C4-2B (cell line): ENCODE results near the gene POFUT2.

Source experiments
- H3K27ac ChIP-seq: fragments of 450-650 bp; 2 replicates; pipeline ENCODE4 v1.5.1; 2017
- ZFX ChIP-seq: fragments of 450-650 bp; IDR thresholded peaks from 2 replicates; pipeline ENCODE4 v1.6.1; 2017
- TF ChIP-seq, protein P1 (sequence below): fragments of 450-650 bp; conservative IDR thresholded peaks from 2 replicates; pipeline ENCODE4 v1.5.1; 2017; ENCODE audit warnings: mild to moderate bottlenecking

POFUT2 gene

DNA sequence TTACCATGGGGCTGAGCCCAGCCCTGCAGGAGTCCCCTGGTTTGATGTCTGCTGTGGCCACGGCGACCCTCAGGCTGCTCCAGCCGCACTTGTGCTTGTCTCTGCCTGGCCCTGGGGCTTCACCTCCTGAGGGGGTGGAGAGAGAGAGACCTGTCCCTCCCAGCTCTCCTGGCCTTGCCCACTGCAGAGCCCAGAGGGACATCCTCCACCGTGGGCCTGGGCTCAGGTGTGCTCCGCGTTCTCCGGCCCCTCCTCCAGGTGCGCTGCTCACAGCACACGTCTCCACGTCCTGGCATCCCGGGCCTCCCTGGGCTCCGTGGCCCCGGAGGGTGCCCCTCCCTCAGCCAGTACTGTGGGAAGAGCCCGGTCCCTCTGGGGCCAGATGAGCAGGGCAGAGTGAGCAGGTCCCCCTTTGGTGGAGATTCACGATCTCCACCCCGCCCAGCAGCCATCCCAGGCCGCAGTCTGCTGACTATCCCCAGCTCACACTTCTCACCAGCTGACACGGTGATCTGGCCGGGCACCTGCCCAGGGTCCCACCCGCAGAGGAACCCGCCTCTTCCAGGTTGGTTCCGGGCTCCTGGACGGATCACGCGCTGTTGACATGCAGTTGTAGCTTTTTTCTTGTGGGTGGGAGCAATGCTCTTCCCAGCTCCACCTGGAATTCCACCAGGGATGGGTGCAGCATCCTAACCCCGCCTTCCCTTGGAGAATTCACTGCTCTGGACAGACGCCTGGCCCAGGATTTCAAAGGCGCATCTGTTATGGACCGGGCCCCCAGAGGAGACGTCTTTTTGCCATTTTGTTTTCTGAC, 41.8 kb upstream of the POFUT2 start:
- TF ChIP-seq, protein P1, sequence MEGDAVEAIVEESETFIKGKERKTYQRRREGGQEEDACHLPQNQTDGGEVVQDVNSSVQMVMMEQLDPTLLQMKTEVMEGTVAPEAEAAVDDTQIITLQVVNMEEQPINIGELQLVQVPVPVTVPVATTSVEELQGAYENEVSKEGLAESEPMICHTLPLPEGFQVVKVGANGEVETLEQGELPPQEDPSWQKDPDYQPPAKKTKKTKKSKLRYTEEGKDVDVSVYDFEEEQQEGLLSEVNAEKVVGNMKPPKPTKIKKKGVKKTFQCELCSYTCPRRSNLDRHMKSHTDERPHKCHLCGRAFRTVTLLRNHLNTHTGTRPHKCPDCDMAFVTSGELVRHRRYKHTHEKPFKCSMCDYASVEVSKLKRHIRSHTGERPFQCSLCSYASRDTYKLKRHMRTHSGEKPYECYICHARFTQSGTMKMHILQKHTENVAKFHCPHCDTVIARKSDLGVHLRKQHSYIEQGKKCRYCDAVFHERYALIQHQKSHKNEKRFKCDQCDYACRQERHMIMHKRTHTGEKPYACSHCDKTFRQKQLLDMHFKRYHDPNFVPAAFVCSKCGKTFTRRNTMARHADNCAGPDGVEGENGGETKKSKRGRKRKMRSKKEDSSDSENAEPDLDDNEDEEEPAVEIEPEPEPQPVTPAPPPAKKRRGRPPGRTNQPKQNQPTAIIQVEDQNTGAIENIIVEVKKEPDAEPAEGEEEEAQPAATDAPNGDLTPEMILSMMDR, result no peak
- no peak for TF ChIP-seq ZFX
- H3K27ac ChIP-seq, result no peak overlapping the region; the same call in 1 of the 2 replicates

DNA sequence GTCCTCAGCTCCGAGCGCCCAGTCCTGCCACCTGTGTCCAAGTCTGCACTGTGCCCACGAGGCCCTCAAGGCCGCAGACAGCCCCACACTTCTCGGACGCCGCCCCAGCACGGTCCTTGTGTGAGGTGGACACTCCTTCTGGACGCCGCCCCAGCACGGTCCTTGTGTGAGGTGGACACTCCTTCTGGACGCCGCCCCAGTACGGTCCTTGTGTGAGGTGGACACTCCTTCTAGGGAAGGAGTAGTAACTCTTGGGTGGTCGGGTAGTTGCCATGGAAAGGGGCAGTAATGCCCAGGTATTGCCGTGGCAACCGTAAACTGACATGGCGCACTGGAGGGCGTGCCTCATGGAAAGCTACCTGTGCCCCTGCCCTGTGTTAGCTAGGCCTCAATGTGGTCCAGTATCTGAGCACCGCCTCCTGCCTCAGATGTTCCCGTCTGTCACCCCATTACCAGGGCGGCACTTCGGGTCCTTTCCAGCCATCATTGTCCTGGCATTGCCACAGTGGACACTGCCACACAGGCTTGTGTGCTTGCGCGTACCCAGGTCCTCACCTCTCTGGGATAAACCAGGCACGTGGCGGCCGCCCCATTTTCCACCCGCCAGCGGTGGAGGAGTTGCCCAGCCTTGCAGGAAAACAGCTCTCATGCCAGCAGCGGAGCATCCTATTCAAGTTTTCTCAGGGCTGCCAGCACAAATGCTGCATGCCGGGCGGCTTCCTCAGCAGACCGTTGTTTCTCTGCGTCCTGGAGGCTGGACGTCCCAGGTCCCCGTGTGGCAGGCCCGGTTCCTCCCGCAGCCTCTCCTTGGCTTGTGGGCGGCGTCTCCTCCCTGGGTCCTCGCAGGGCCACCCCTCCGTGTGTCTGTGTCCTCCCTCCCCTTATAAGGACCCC, 40.8 kb upstream of the POFUT2 start:
- no peak overlapping the region for H3K27ac ChIP-seq
- TF ChIP-seq ZFX, result no peak
- TF ChIP-seq, protein P1, result no peak

DNA sequence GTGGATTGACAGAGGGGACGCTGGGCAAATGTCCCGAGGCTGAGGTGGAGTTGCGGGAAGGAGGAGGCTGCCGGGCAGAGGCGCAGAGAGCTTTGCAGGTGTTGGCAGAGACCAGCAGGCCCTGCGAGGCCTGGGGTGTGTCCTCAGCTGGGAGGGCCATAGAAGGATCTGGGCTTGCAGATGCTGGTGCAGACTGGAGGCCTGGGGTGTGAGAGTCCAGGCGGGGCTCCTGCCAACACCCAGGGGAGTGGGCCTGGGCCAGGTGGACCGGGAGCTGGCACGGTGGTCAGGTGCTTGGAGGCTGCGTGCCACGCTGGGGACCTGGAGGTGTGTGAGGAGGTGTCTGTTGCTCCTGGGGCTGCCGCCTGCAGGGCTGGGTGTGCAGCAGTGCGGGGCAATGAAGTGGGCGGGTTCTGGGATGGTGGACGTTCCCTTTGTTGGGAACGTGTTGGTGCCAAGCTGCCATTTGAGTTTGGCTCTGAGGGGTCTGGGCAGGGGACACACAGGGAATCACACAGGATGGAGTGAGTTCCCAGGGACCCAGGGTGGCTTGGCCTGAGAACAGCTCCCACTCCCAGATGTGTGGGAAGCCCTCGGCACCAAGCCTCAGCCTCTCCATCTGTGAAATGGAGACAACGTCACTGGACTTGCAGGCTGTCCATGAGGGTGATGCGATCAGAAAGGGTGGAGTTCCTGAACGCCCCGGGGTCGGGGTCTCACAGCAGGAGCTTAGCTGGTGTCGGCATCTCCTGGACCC, 39.9 kb upstream of the POFUT2 start:
- TF ChIP-seq, protein P1, result no peak
- TF ChIP-seq ZFX, result no peak
- H3K27ac ChIP-seq, result no peak overlapping the region

DNA sequence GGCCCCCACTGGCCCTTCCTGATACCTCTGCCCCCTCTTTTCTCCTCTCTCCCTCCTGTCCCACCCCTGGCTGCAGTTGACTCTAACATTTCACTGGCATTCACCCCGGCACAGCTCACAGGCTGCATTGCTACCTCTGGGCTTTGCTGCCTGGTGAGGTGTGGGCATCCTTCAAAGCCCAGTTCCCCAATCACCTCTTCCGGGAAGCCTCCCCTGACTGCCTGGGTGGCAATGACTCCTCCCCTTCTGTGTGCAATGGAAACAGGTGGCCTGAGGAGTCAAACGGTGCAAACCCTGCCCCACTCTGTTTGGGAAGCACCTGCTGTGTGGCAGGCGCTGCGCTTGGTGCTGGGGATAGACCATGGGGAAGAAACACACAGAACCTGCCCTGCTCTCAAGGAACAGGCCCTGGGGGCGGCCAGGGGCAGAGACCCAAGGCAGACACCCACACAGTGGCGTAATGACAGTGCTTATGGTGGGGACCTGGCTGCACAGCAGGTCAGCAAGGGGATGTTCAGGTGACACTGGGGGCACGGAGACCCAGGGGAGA, 39.3 kb upstream of the POFUT2 start:
- no peak overlapping the region for H3K27ac ChIP-seq
- TF ChIP-seq, protein P1, result no peak
- TF ChIP-seq ZFX, result no peak

DNA sequence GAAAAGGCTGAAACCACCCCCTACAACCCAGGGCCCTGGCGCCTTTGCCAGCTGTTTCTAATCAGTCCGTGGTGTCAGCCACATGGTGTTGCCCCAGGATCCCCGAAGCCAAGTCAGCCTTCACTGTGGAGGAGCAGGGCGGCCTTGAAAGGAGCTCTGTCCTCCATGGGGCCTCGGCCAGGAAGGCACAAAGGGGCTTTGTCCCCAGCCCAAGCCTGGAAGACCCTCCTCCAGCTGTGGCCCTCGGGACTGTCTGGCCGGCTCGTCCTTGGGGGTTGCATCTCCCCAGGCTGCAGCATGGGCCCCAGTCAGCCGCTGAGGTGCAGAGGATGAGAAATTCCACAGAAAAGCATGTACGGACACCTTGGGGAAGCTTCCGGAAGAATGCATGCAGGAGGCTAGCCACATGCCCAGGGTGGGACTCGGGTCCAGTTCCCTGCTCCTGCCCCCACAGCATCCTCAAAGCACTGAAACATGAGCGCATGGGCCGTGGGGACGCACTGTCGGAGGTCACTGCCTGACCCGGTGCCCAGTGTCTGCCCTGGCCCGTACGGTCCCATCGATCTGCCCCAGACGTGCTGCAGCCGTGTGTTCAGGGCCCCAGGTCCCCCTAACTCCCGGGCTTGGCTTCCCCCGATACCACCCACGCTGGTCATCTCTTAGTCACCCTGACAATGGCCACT, 38.6 kb upstream of the POFUT2 start:
- H3K27ac ChIP-seq, result no peak overlapping the region
- no peak for TF ChIP-seq ZFX
- TF ChIP-seq, protein P1, result no peak

DNA sequence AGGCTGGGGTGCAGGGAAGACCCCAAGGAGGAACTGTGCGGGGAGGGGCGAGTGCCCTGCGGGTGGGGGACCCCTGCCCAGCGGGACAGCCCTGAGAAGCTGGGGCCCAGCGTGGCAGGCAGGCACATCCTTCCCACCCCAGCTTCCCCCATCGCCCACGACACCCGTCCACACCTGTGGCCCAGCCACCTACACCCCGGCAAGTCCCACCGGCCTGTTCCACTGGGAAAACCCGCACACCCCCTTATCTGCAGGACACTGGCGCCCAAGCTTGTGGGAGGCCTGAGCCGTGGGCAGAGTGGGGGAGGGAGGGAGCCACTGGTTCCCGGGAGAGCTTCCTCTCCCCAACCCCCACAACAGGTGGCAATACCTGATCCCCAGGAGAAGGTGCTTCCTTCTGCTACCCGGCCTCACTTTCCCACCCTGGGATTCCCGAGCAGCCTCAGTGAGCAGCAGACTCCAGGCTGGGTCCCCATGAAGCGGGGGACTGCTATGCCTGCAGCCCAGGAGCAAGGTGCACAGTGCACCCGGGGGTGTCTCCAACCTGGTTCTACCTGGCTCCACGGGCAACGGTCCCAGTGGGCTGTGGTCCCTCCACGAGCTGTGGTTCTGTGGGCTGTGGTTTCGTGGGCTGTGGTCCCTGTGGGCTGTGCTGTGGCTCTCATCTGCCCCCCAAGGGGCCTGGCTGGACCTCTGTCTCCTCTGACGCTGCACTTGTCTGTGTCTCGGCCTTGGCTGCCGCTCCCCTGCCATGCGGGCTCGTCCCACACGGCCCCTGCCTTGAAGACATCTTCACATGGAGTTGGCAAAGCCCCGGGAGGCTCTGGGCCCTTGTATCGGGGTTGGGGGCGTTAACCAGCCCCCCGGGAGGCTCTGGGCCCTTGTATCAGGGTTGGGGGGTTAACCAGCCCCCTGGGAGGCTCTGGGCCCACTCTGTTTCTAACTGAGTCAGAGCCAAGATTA, 37.8 kb upstream of the POFUT2 start:
- H3K27ac ChIP-seq, result no peak overlapping the region
- TF ChIP-seq, protein P1, result no peak
- no peak for TF ChIP-seq ZFX
